OCI-LY3 (cell line): ENCODE measurements around the gene LEMD3.

Experiments used
- CTCF ChIP-seq: fragments of 200-600, 300-600 bp; sonication (generic); IDR thresholded peaks from 2 replicates; pipeline ENCODE4 v1.5.1; 2014; ENCODE audit warnings: antibody characterized with exemption, low read length, low read depth
- EZH2phosphoT487 ChIP-seq: fragments of 200-600 bp; shearing (Covaris generic); IDR thresholded peaks from 2 replicates; pipeline ENCODE4 v1.6.1; 2018; ENCODE audit warnings: antibody characterized with exemption, mixed run types, low read depth

GRCh38 chr12:65237153-65237552 lies 67.8 kb downstream of the LEMD3 start:
- TF ChIP-seq CTCF (no peak), EZH2phosphoT487 (no peak)
